ENCODE data around the gene NOX1.
"Not testable (repeated sequence)": the region's sequence is repeated elsewhere in the genome, so short reads cannot be mapped to it uniquely, and the experiment has no call there.

NOX1 gene

GRCh38 chrX:100819534-100819836, 54.7 kb downstream of the NOX1 start:
- no peak for DNase-seq

GRCh38 chrX:100817340-100817739, 56.8 kb downstream of the NOX1 start:
- no peak for DNase-seq

GRCh38 chrX:100812216-100813158, 61.7 kb downstream of the NOX1 start:
- DNase-seq = no peak

DNA sequence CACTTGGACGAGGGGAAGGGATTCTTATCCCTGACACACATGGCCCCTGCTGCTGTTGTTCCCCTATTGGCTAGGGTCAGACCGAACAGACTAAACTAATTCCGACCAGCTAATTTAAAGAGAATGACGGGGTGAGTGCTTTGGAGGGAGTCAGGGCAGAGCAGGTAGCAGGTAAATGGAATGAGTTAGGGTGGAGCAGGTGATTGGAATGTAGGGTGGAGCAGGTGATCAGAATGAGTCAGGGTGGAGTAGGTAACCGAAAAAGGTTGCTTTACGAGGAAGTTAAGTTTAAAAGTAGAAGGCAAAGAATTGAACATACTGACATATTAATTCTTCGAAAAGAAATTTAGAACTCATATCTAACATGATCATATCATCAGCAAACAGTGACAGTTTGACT, 65.9 kb downstream of the NOX1 start:
- not testable (repeated sequence) for DNase-seq

- no peak for DNase-seq
Observed at GRCh38 chrX:100804780-100805179, 69.4 kb downstream of the NOX1 start.

DNA sequence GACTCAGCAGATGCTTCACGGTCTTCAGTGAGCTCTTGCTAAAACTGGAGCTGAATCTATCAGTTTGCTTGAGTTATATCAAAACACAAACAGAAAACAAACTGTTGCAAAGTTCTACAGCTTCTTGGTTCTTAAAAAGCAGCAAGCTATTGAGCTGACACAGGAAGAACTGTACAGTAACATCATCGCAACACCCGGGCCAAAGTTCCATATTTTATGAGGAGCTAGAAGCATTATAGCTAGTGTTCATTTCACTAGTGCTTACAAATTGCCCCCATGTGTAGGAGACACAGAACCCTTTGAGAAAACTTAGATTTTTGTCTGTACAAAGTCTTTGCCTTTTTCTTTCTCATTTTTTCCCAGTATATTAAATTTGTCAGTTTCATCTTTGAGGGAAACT, 71.3 kb downstream of the NOX1 start:
- DNase-seq = no peak

- no peak for DNase-seq
Observed at GRCh38 chrX:100798484-100799214, 75.5 kb downstream of the NOX1 start.

DNA sequence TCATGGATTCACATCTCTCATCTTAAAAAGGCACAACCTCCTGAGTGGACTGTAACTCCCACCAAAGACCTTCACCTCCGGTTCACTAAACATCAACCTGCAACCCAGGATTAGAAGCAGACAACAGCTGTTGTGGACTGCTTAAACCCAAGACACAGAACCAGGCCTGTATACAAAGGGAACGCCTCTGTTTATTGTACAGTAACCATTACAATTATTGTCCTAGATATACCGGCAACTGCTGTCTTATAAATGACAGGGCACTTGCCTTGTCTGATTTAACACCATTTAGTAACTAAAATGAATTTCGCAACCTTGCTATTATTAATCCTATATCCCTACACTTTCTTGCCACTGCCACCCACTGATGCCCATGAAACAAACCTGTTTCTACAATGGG, 76.8 kb downstream of the NOX1 start:
- no peak for DNase-seq

DNA sequence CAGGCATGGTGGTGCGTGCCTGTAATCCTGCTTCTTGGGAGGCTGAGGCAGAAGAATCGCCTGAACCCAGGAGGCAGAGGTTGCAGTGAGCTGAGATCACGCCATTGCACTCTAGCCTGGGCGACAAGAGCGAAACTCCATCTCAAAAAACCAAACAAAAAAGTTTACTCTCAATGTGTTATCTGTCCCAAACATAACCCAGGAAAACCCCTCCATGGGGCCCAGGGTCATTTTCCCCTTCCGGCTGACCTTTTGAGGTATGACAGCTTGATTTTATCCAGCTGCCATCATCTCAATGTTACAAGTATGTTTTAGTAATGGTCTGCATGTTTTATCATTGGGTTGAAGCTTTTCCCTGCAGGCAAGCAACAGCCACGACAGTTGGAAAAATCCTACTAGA, 77.8 kb downstream of the NOX1 start:
- DNase-seq = not testable (repeated sequence)

All from amniotic stem cell (primary cell).